Common myeloid progenitor, CD34-positive (primary cell): ENCODE data around the gene MID1IP1.

Source experiments
- CTCF ChIA-PET: fragments of 350-600 bp; sonication (Branson Sonifier 250); formaldehyde crosslinking; loops from one replicate; lab custom pipeline; 2021; ENCODE audit warnings: antibody characterized with exemption; lab: Charles Lee
- POLR2A ChIA-PET: fragments of 350-600 bp; sonication (Branson Sonifier 250); formaldehyde crosslinking; loops from one replicate; lab custom pipeline; 2021; ENCODE audit warnings: antibody characterized with exemption; lab: Charles Lee
- DNase-seq, 3 donors: peaks; one replicate each; pipeline versions ENCODE4 v3.0.0 to v3.0.0-alpha.2; 2013
- H3K27ac ChIP-seq, 2 experiments: 1 replicate in 1 of 2; 2 replicates in 1 of 2; pipeline ENCODE4 v1.7.0; 2013; ENCODE audit warnings: inconsistent platforms in 2 of 2, low read length in 2 of 2, mild to moderate bottlenecking in 2 of 2, low read depth in 1 of 2, moderate library complexity in 1 of 2; ENCODE audit not compliant: severe bottlenecking in 2 of 2, insufficient read depth in 1 of 2, poor library complexity in 1 of 2
- H3K27me3 ChIP-seq, 5 experiments: replicated peaks in 2 of 5; 1 replicate in 3 of 5; 2 replicates in 2 of 5; pipeline versions ENCODE4 v1.6.1 to v1.7.0; 2013; ENCODE audit warnings: low read length in 4 of 5, mild to moderate bottlenecking in 2 of 5, moderate library complexity in 2 of 5, inconsistent platforms in 1 of 5; ENCODE audit not compliant: insufficient read depth in 5 of 5, control insufficient read depth in 4 of 5
- H3K36me3 ChIP-seq, 4 experiments: 1 replicate in 2 of 4; 2 replicates in 2 of 4; pipeline versions ENCODE4 v1.6.1 to v1.7.0; 2013; ENCODE audit warnings: low read length in 3 of 4, control low read depth in 1 of 4, mild to moderate bottlenecking in 1 of 4; ENCODE audit not compliant: control insufficient read depth in 4 of 4, insufficient read depth in 4 of 4
- H3K4me1 ChIP-seq, 4 experiments: 1 replicate in 3 of 4; 2 replicates in 1 of 4; pipeline versions ENCODE4 v1.6.1 to v1.7.1; 2013; ENCODE audit warnings: low read length in 3 of 4, mild to moderate bottlenecking in 3 of 4, control low read depth in 1 of 4, inconsistent platforms in 1 of 4, moderate library complexity in 1 of 4; ENCODE audit not compliant: control insufficient read depth in 4 of 4, insufficient read depth in 4 of 4; ENCODE audit errors: control extremely low read depth in 1 of 4
- H3K4me3 ChIP-seq, 7 experiments: 1 replicate in 4 of 7; 2 replicates in 3 of 7; pipeline versions ENCODE4 v1.5.1 to v1.7.0; 2013; ENCODE audit warnings: mild to moderate bottlenecking in 7 of 7, low read length in 6 of 7, moderate library complexity in 6 of 7, inconsistent platforms in 2 of 7, low read depth in 2 of 7, control low read depth in 1 of 7; ENCODE audit not compliant: insufficient read depth in 4 of 7, control insufficient read depth in 1 of 7; ENCODE audit errors: extremely low read depth in 1 of 7
- H3K9me3 ChIP-seq, 5 experiments: 1 replicate in 4 of 5; 2 replicates in 1 of 5; pipeline versions ENCODE4 v1.6.1 to v1.7.1; 2013; ENCODE audit warnings: low read length in 4 of 5, mild to moderate bottlenecking in 2 of 5, inconsistent platforms in 1 of 5, low read depth in 1 of 5, moderate library complexity in 1 of 5; ENCODE audit not compliant: control insufficient read depth in 4 of 5, insufficient read depth in 2 of 5; ENCODE audit errors: control extremely low read depth in 1 of 5
- WGBS: methylation state at CpG from one replicate; pipeline ENCODE4 v1.1.5; 2013; ENCODE audit not compliant: insufficient coverage; 5-methylcytosine and 5-hydroxymethylcytosine counted together

MID1IP1 gene

DNA sequence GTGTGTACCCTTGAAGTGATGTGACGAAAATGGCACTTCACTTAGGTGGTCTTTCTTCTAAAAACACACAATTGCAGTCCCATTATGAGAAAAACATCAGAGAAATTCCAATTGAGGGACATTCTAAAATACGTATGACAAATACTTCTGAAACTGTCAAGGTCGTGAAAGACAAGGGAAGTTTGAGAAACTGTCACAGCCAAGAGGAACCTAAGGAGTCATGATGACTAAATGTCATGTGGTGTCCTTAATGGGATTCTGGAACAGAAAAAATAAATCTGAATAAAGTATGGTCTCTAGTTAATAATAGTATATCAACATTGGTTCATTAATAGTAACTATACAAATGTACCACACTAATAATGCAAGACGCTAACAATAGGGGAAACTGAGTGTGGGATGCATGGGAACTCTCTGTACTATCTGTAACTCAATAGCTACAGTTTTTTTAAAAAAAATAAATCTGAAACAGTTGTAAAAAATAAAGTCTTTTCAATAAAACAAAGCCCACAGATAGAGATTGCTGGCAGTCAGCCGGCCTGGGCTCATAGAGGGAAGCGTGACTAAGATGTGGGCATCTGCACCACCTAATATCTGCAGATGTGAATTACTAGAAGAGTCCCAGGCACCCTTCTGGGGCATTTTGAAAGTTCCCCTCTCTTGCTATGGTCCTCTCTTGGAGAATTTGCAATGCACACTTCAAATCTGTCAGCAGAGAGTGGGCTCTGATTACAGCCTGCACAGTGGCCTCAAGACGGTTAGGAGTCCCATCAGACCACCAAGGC is 47.6 kb downstream of the MID1IP1 start:
- POLR2A ChIA-PET = no interaction called here
- Histone ChIP-seq H3K4me1 (peaks cover 0 to 2% (median 0%) of the 10 kb centered on the region in 4 experiments), H3K36me3 (no peaks in the 10 kb centered on the region), H3K9me3 (no peaks in the 10 kb centered on the region), H3K27ac (no peak overlapping the region), H3K4me3 (no peak overlapping the region), H3K27me3 (no peaks in the 10 kb centered on the region)
- 89% methylated on average over 5 of the region's 7 CpGs for WGBS
- no peak for DNase-seq
- CTCF ChIA-PET = no interaction called here

DNA sequence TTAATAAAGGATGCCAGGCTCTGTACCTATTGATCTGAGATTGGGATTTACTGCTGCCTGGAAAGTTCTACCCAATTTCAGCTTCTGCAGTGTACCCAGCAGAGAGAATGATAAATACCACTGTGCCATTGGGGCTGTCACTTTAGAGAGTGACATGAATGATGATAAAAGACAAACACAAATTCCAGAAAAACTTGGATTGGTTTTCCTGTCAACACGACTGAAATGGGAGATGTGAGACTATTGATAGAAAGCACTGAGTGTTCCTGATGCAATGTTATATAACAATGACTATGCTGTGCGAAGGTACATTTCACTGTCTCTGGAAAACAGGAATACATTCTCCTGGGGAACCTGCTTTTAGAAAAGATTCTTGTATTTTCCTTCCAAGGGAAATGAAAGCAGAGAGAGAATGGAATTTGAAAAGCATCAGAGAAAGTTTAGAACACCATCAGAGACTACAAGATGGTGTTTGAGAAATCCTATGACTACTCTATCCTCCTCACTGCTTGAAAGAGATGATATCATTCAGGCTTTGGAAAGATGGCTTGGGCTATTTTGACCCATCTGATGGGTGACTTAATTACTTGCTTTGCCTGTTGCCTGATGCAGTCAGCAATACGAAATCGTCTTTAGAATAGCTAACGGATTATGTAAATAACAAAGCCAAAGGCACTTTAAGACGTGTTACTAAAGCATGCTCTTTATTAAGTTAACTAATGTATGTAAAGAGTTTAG is 49.7 kb downstream of the MID1IP1 start:
- peaks cover 0 to 2% (median 0%) of the 10 kb centered on the region in 4 experiments for H3K4me1 ChIP-seq
- H3K36me3 ChIP-seq = no peaks in the 10 kb centered on the region
- 83% methylated on average over 5 of the region's 6 CpGs for WGBS
- H3K4me3 ChIP-seq = no peak overlapping the region
- no peak overlapping the region for H3K27ac ChIP-seq
- no peak for DNase-seq
- no peaks in the 10 kb centered on the region for H3K27me3 ChIP-seq
- H3K9me3 ChIP-seq = no peaks in the 10 kb centered on the region
- CTCF ChIA-PET = no interaction called here
- POLR2A ChIA-PET = no interaction called here

- Histone ChIP-seq H3K36me3 (no peaks in the 10 kb centered on the region), H3K4me1 (no peaks in the 10 kb centered on the region), H3K27ac (no peak overlapping the region), H3K27me3 (no peaks in the 10 kb centered on the region), H3K4me3 (no peak overlapping the region), H3K9me3 (no peaks in the 10 kb centered on the region)
- ChIA-PET POLR2A (no interaction called here), CTCF (no interaction called here)
- WGBS = no CpG with 5 or more reads among the region's 3 CpGs
- no peak for DNase-seq
These were observed 53.0 kb downstream of the MID1IP1 start for GRCh38 chrX:38854305-38854704.
